Activated CD8-positive, alpha-beta memory T cell treated with anti-CD3 and anti-CD28 coated beads for 48 hours (primary cell): Measurements from ENCODE around the gene CUZD1.

Source experiments
- DNase-seq, 3 experiments: peaks; one replicate each; pipeline ENCODE4 v3.0.0-alpha.2; 2020; ENCODE audit warnings: low read depth in 2 of 3, low spot score in 2 of 3

CUZD1 gene

GRCh38 chr10:122815458-122815857 is 30.2 kb downstream of the CUZD1 start:
- no peak for DNase-seq

- no peak for DNase-seq
Observed at GRCh38 chr10:122814493-122814892, 31.2 kb downstream of the CUZD1 start.

- DNase-seq = no peak
Observed at GRCh38 chr10:122812751-122813150, 32.9 kb downstream of the CUZD1 start.

GRCh38 chr10:122802282-122802681 is 43.4 kb downstream of the CUZD1 start:
- DNase-seq = no peak

- no peak for DNase-seq
Observed at GRCh38 chr10:122798704-122799231, 46.9 kb downstream of the CUZD1 start.

- DNase-seq = no peak
Observed at GRCh38 chr10:122796796-122797195, 48.9 kb downstream of the CUZD1 start.

GRCh38 chr10:122795924-122796323 is 49.7 kb downstream of the CUZD1 start:
- no peak for DNase-seq

- DNase-seq = no peak
Observed at GRCh38 chr10:122786269-122786668, 59.4 kb downstream of the CUZD1 start.

- DNase-seq = no peak
Observed at GRCh38 chr10:122782911-122783310, 62.7 kb downstream of the CUZD1 start.
